HL-60 (cell line): ENCODE data around the gene MLST8.

Experiments used
- GABPA ChIP-seq: IDR thresholded peaks from 2 replicates; pipeline ENCODE4 v1.6.1; 2012; ENCODE audit warnings: low read depth
- POLR2AphosphoS5 ChIP-seq: IDR thresholded peaks from 2 replicates; pipeline ENCODE4 v1.6.1; 2012; ENCODE audit warnings: low read depth
- TF ChIP-seq, protein P1 (sequence below): IDR thresholded peaks from one replicate; pipeline ENCODE4 v1.5.1; 2011; ENCODE audit warnings: low read length, control low read depth, inconsistent platforms; ENCODE audit not compliant: insufficient read depth

DNA sequence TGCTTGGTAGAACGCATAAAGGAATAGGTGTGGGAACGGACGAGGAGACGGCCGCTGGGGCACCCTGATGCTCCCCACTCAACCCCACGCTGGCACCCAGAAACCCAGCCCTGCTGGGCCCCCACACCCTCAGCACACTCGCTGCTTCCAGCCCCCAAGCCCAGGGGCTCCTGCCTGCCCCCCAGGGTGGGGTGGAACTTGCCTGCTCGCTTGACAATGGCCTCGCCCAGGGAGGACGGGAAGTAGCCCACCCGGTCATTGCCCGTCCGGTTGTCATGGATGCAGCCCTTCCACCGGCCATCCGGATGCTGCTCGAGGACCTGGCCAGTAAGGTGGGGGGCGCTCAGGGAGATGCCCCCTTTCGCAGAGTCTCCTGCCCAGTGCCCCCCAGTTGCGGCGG lies 18.7 kb upstream of the MLST8 start:
- TF ChIP-seq, protein P1, sequence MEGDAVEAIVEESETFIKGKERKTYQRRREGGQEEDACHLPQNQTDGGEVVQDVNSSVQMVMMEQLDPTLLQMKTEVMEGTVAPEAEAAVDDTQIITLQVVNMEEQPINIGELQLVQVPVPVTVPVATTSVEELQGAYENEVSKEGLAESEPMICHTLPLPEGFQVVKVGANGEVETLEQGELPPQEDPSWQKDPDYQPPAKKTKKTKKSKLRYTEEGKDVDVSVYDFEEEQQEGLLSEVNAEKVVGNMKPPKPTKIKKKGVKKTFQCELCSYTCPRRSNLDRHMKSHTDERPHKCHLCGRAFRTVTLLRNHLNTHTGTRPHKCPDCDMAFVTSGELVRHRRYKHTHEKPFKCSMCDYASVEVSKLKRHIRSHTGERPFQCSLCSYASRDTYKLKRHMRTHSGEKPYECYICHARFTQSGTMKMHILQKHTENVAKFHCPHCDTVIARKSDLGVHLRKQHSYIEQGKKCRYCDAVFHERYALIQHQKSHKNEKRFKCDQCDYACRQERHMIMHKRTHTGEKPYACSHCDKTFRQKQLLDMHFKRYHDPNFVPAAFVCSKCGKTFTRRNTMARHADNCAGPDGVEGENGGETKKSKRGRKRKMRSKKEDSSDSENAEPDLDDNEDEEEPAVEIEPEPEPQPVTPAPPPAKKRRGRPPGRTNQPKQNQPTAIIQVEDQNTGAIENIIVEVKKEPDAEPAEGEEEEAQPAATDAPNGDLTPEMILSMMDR: no peak
- TF ChIP-seq POLR2AphosphoS5: no peak
- TF ChIP-seq GABPA: no peak
